ENCODE data around the gene TRIM69.
"Not testable (repeated sequence)": the region's sequence is repeated elsewhere in the genome, so short reads cannot be mapped to it uniquely, and the experiment has no call there.

The TRIM69 gene

GRCh38 chr15:44718927-44719292 is 17.4 kb upstream of the TRIM69 start:
- H3K36me3 ChIP-seq (ENCODE audit: insufficient read depth, low read length): peaks cover 39% of the 10 kb centered on the region

GRCh38 chr15:44719293-44719999 is 16.9 kb upstream of the TRIM69 start:
- H3K4me2 ChIP-seq (ENCODE audit: low read length): no peak overlapping the region
- H3K4me1 ChIP-seq (ENCODE audit: control insufficient read depth, insufficient read depth, low read length): no peaks in the 10 kb centered on the region
- H3K4me3 ChIP-seq (ENCODE audit: low read length): no peak overlapping the region
- no peak overlapping the region for H3K9ac ChIP-seq (ENCODE audit: low read depth, low read length)
- H3K36me3 ChIP-seq (ENCODE audit: insufficient read depth, low read length): peaks cover 39% of the 10 kb centered on the region
- H3K9me3 ChIP-seq (replicated peaks; ENCODE audit: low read length): no peaks in the 10 kb centered on the region
- H3K27me3 ChIP-seq (ENCODE audit: control insufficient read depth, insufficient read depth, low read length): no peaks in the 10 kb centered on the region

More at GRCh38 chr15:44718927-44719292, 17.4 kb upstream of the TRIM69 start:
- Histone ChIP-seq H3K4me3 (ENCODE audit: low read length) (no peak overlapping the region), H3K9ac (ENCODE audit: low read depth, low read length) (no peak overlapping the region), H3K4me1 (ENCODE audit: control insufficient read depth, insufficient read depth, low read length) (no peaks in the 10 kb centered on the region), H3K9me3 (replicated peaks; ENCODE audit: low read length) (no peaks in the 10 kb centered on the region), H3K4me2 (ENCODE audit: low read length) (no peak overlapping the region), H3K27me3 (ENCODE audit: control insufficient read depth, insufficient read depth, low read length) (no peaks in the 10 kb centered on the region)

DNA sequence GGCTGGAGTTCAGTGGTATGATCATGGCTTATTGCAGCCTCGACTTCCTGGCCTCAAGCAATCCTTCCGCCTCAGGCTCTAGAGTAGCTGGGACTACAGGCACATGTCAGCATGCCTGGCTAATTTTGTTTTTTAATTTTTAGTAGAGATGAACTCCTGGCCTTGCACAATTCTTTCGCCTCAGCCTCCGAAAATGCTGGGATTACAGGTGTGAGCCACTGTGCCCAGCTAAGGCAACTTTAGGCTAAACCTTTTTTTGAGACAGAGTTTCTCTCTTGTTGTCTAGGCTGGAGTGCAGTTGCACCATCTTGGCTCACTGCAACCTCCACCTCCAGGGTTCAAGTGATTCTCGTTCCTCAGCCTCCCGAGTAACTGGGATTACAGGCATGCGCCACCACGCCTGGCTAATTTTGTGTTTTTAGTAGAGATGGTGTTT is 16.3 kb upstream of the TRIM69 start:
- H3K9me3 ChIP-seq (replicated peaks; ENCODE audit: low read length); H3K27me3 ChIP-seq (ENCODE audit: control insufficient read depth, insufficient read depth, low read length); H3K9ac ChIP-seq (ENCODE audit: low read depth, low read length); H3K4me3 ChIP-seq (ENCODE audit: low read length); H3K4me2 ChIP-seq (ENCODE audit: low read length); H3K4me1 ChIP-seq (ENCODE audit: control insufficient read depth, insufficient read depth, low read length): not testable (repeated sequence)
- H3K36me3 ChIP-seq (ENCODE audit: insufficient read depth, low read length): peaks cover 39% of the 10 kb centered on the region

GRCh38 chr15:44720460-44721176 is 15.7 kb upstream of the TRIM69 start:
- no peak overlapping the region for H3K9ac ChIP-seq (ENCODE audit: low read depth, low read length)
- no peaks in the 10 kb centered on the region for H3K4me1 ChIP-seq (ENCODE audit: control insufficient read depth, insufficient read depth, low read length)
- H3K9me3 ChIP-seq (replicated peaks; ENCODE audit: low read length): no peaks in the 10 kb centered on the region
- H3K4me3 ChIP-seq (ENCODE audit: low read length): no peak overlapping the region
- no peak overlapping the region for H3K4me2 ChIP-seq (ENCODE audit: low read length)
- peaks cover 33% of the 10 kb centered on the region for H3K36me3 ChIP-seq (ENCODE audit: insufficient read depth, low read length)
- no peaks in the 10 kb centered on the region for H3K27me3 ChIP-seq (ENCODE audit: control insufficient read depth, insufficient read depth, low read length)

DNA sequence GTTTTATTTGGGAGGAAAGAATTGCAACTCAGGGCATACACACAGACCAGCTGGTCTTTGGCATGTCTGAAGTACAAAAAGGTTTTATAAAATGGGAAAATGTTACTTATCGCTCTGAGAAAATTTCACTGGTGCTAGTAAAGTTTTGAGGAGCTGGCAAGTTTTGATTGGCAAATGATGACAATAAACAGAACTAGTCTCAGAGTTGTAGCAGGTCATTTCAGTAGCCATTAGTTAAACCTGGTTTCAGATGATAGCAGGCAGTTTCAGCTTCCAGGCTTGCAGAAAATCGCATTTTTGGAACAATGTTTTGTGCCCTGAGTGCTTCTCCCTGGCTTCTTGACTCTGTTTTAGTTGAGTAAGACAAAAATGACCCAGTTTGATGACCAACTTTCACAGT is 14.3 kb upstream of the TRIM69 start:
- H3K36me3 ChIP-seq (ENCODE audit: insufficient read depth, low read length): peaks cover 19% of the 10 kb centered on the region
- H3K4me3 ChIP-seq (ENCODE audit: low read length): no peak overlapping the region
- no peak overlapping the region for H3K9ac ChIP-seq (ENCODE audit: low read depth, low read length)
- peaks cover 12% of the 10 kb centered on the region for H3K4me1 ChIP-seq (ENCODE audit: control insufficient read depth, insufficient read depth, low read length)
- no peak overlapping the region for H3K4me2 ChIP-seq (ENCODE audit: low read length)
- no peaks in the 10 kb centered on the region for H3K9me3 ChIP-seq (replicated peaks; ENCODE audit: low read length)
- H3K27me3 ChIP-seq (ENCODE audit: control insufficient read depth, insufficient read depth, low read length): no peaks in the 10 kb centered on the region

DNA sequence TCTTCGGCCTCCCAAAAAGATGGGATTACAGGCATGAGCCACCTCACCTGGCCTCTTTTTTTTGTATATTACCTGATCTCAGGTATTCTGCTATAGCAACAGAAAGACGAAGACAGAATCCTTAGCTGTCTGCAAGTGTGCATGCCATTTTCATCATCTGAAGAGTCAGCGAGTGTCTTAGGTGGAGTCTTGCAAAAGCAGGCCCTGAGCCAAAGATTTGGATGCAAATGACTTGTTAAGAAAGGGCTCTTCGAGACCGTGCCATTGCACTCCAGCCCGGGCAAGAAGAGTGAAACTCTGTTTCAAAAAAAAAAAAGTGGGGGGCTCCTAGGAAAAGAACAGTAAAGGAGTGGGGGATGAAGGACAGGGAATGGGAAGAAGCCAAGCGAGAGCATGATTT is 10.2 kb upstream of the TRIM69 start:
- peak overlapping the region; percentile 4 for H3K4me3 ChIP-seq (ENCODE audit: low read length)
- no peaks in the 10 kb centered on the region for H3K36me3 ChIP-seq (ENCODE audit: insufficient read depth, low read length)
- H3K4me2 ChIP-seq (ENCODE audit: low read length): peak overlapping the region; percentile 56
- no peaks in the 10 kb centered on the region for H3K9me3 ChIP-seq (replicated peaks; ENCODE audit: low read length)
- H3K27me3 ChIP-seq (ENCODE audit: control insufficient read depth, insufficient read depth, low read length): no peaks in the 10 kb centered on the region
- peak overlapping the region; percentile 10 for H3K9ac ChIP-seq (ENCODE audit: low read depth, low read length)
- H3K4me1 ChIP-seq (ENCODE audit: control insufficient read depth, insufficient read depth, low read length): peaks cover 24% of the 10 kb centered on the region

- Histone ChIP-seq H3K4me3 (ENCODE audit: low read length) (peak overlapping the region; percentile 4), H3K9ac (ENCODE audit: low read depth, low read length) (peak overlapping the region; percentile 37)
Observed at GRCh38 chr15:44726568-44727484, 9.5 kb upstream of the TRIM69 start.

GRCh38 chr15:44727485-44728231 is 8.7 kb upstream of the TRIM69 start:
- Histone ChIP-seq H3K27me3 (ENCODE audit: control insufficient read depth, insufficient read depth, low read length) (no peaks in the 10 kb centered on the region), H3K4me2 (ENCODE audit: low read length) (peak overlapping the region; percentile 93), H3K4me3 (ENCODE audit: low read length) (no peak overlapping the region), H3K9me3 (replicated peaks; ENCODE audit: low read length) (no peaks in the 10 kb centered on the region), H3K9ac (ENCODE audit: low read depth, low read length) (peak overlapping the region; percentile 88), H3K4me1 (ENCODE audit: control insufficient read depth, insufficient read depth, low read length) (peaks cover 24% of the 10 kb centered on the region), H3K36me3 (ENCODE audit: insufficient read depth, low read length) (no peaks in the 10 kb centered on the region)

More at GRCh38 chr15:44726568-44727484, 9.5 kb upstream of the TRIM69 start:
- Histone ChIP-seq H3K36me3 (ENCODE audit: insufficient read depth, low read length) (no peaks in the 10 kb centered on the region), H3K27me3 (ENCODE audit: control insufficient read depth, insufficient read depth, low read length) (no peaks in the 10 kb centered on the region), H3K9me3 (replicated peaks; ENCODE audit: low read length) (no peaks in the 10 kb centered on the region), H3K4me2 (ENCODE audit: low read length) (peak overlapping the region; percentile 56), H3K4me1 (ENCODE audit: control insufficient read depth, insufficient read depth, low read length) (peaks cover 24% of the 10 kb centered on the region)

DNA sequence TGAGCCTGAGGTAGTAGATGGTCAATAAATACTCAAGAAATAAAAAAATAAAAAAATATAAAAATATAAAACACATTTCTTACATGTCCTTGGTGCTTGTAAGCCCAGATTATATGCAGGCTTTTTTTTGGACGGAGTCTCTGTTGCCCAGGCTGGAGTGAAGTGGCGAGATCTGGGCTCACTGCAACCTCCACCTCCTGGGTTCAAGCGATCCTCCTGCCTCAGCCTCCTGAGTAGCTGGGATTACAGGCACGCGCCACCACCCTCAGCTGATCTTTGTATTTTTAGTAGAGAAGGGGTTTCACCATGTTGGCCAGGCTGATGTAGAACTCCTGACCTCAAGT is 8.1 kb upstream of the TRIM69 start:
- Histone ChIP-seq H3K4me1 (ENCODE audit: control insufficient read depth, insufficient read depth, low read length) (peaks cover 24% of the 10 kb centered on the region), H3K4me2 (ENCODE audit: low read length) (peak overlapping the region; percentile 93), H3K4me3 (ENCODE audit: low read length) (peak overlapping the region; percentile 83), H3K9ac (ENCODE audit: low read depth, low read length) (peak overlapping the region; percentile 88)
- H3K9me3 ChIP-seq (replicated peaks; ENCODE audit: low read length); H3K36me3 ChIP-seq (ENCODE audit: insufficient read depth, low read length); H3K27me3 ChIP-seq (ENCODE audit: control insufficient read depth, insufficient read depth, low read length): not testable (repeated sequence)

GRCh38 chr15:44728576-44729407 is 7.5 kb upstream of the TRIM69 start:
- peak overlapping the region; percentile 88 for H3K9ac ChIP-seq (ENCODE audit: low read depth, low read length)
- H3K4me2 ChIP-seq (ENCODE audit: low read length): peak overlapping the region; percentile 93
- H3K9me3 ChIP-seq (replicated peaks; ENCODE audit: low read length): no peaks in the 10 kb centered on the region
- no peaks in the 10 kb centered on the region for H3K36me3 ChIP-seq (ENCODE audit: insufficient read depth, low read length)
- peak overlapping the region; percentile 83 for H3K4me3 ChIP-seq (ENCODE audit: low read length)
- peaks cover 24% of the 10 kb centered on the region for H3K4me1 ChIP-seq (ENCODE audit: control insufficient read depth, insufficient read depth, low read length)
- H3K27me3 ChIP-seq (ENCODE audit: control insufficient read depth, insufficient read depth, low read length): no peaks in the 10 kb centered on the region
